ENCODE measurements around the gene GPATCH2.
"Not testable (repeated sequence)": the region's sequence is repeated elsewhere in the genome, so short reads cannot be mapped to it uniquely, and the experiment has no call there.

Gene GPATCH2

GRCh38 chr1:217418269-217419193 is 212.4 kb downstream of the GPATCH2 start:
- Mint-ChIP-seq H3K27ac (no peak overlapping the region), H3K4me1 (ENCODE audit: low read depth) (no peaks in the 10 kb centered on the region), H3K4me3 (no peak overlapping the region), H3K27me3 (ENCODE audit: low read depth) (no peaks in the 10 kb centered on the region), H3K36me3 (ENCODE audit: low read depth) (no peaks in the 10 kb centered on the region), H3K9me3 (no peaks in the 10 kb centered on the region)

GRCh38 chr1:217417363-217417762 is 213.5 kb downstream of the GPATCH2 start:
- Mint-ChIP-seq H3K27ac (no peak overlapping the region), H3K36me3 (ENCODE audit: low read depth) (no peaks in the 10 kb centered on the region), H3K9me3 (no peaks in the 10 kb centered on the region), H3K4me3 (no peak overlapping the region), H3K4me1 (ENCODE audit: low read depth) (no peaks in the 10 kb centered on the region), H3K27me3 (ENCODE audit: low read depth) (no peaks in the 10 kb centered on the region)

- no peaks in the 10 kb centered on the region for H3K27me3 Mint-ChIP-seq (ENCODE audit: low read depth)
- H3K4me3 Mint-ChIP-seq: no peak overlapping the region
- H3K27ac Mint-ChIP-seq: no peak overlapping the region
- H3K9me3 Mint-ChIP-seq: no peaks in the 10 kb centered on the region
- no peaks in the 10 kb centered on the region for H3K4me1 Mint-ChIP-seq (ENCODE audit: low read depth)
- H3K36me3 Mint-ChIP-seq (ENCODE audit: low read depth): no peaks in the 10 kb centered on the region
Measured at GRCh38 chr1:217407534-217408001, 223.3 kb downstream of the GPATCH2 start.

GRCh38 chr1:217403026-217403720 is 227.7 kb downstream of the GPATCH2 start:
- Mint-ChIP-seq H3K36me3 (ENCODE audit: low read depth) (no peaks in the 10 kb centered on the region), H3K27me3 (ENCODE audit: low read depth) (no peaks in the 10 kb centered on the region), H3K4me3 (no peak overlapping the region)

GRCh38 chr1:217402301-217402700 is 228.6 kb downstream of the GPATCH2 start:
- Mint-ChIP-seq H3K4me3 (no peak overlapping the region), H3K36me3 (ENCODE audit: low read depth) (no peaks in the 10 kb centered on the region), H3K27me3 (ENCODE audit: low read depth) (no peaks in the 10 kb centered on the region), H3K9me3 (no peaks in the 10 kb centered on the region), H3K4me1 (ENCODE audit: low read depth) (no peaks in the 10 kb centered on the region), H3K27ac (no peak overlapping the region)

More at GRCh38 chr1:217403026-217403720, 227.7 kb downstream of the GPATCH2 start:
- Mint-ChIP-seq H3K4me1 (ENCODE audit: low read depth) (no peaks in the 10 kb centered on the region), H3K9me3 (no peaks in the 10 kb centered on the region), H3K27ac (no peak overlapping the region)

- H3K36me3 Mint-ChIP-seq (ENCODE audit: low read depth): no peaks in the 10 kb centered on the region
- no peak overlapping the region for H3K4me3 Mint-ChIP-seq
- no peaks in the 10 kb centered on the region for H3K4me1 Mint-ChIP-seq (ENCODE audit: low read depth)
- H3K9me3 Mint-ChIP-seq: no peaks in the 10 kb centered on the region
- H3K27ac Mint-ChIP-seq: no peak overlapping the region
- H3K27me3 Mint-ChIP-seq (ENCODE audit: low read depth): no peaks in the 10 kb centered on the region
Measured at GRCh38 chr1:217393896-217394295, 237.0 kb downstream of the GPATCH2 start.

GRCh38 chr1:217392441-217392840 is 238.4 kb downstream of the GPATCH2 start:
- no peaks in the 10 kb centered on the region for H3K27me3 Mint-ChIP-seq (ENCODE audit: low read depth)
- no peaks in the 10 kb centered on the region for H3K36me3 Mint-ChIP-seq (ENCODE audit: low read depth)
- H3K4me1 Mint-ChIP-seq (ENCODE audit: low read depth): no peaks in the 10 kb centered on the region
- no peaks in the 10 kb centered on the region for H3K9me3 Mint-ChIP-seq
- no peak overlapping the region for H3K27ac Mint-ChIP-seq
- no peak overlapping the region for H3K4me3 Mint-ChIP-seq

- H3K36me3 Mint-ChIP-seq (ENCODE audit: low read depth): no peaks in the 10 kb centered on the region
- no peak overlapping the region for H3K27ac Mint-ChIP-seq
Measured at GRCh38 chr1:217389895-217390294, 241.0 kb downstream of the GPATCH2 start.

GRCh38 chr1:217388522-217389065 is 242.3 kb downstream of the GPATCH2 start:
- H3K4me3 Mint-ChIP-seq: no peak overlapping the region
- H3K9me3 Mint-ChIP-seq: peaks cover 3% of the 10 kb centered on the region
- no peaks in the 10 kb centered on the region for H3K27me3 Mint-ChIP-seq (ENCODE audit: low read depth)
- H3K36me3 Mint-ChIP-seq (ENCODE audit: low read depth): no peaks in the 10 kb centered on the region
- no peaks in the 10 kb centered on the region for H3K4me1 Mint-ChIP-seq (ENCODE audit: low read depth)
- no peak overlapping the region for H3K27ac Mint-ChIP-seq

More at GRCh38 chr1:217389895-217390294, 241.0 kb downstream of the GPATCH2 start:
- H3K4me1 Mint-ChIP-seq (ENCODE audit: low read depth): no peaks in the 10 kb centered on the region
- no peaks in the 10 kb centered on the region for H3K27me3 Mint-ChIP-seq (ENCODE audit: low read depth)
- H3K4me3 Mint-ChIP-seq: no peak overlapping the region
- no peaks in the 10 kb centered on the region for H3K9me3 Mint-ChIP-seq

- H3K27ac Mint-ChIP-seq; H3K4me3 Mint-ChIP-seq; H3K36me3 Mint-ChIP-seq (ENCODE audit: low read depth); H3K27me3 Mint-ChIP-seq (ENCODE audit: low read depth); H3K4me1 Mint-ChIP-seq (ENCODE audit: low read depth): not testable (repeated sequence)
- H3K9me3 Mint-ChIP-seq: peaks cover 18% of the 10 kb centered on the region
Measured at GRCh38 chr1:217381773-217382172, 249.1 kb downstream of the GPATCH2 start.

- H3K9me3 Mint-ChIP-seq: peaks cover 18% of the 10 kb centered on the region
- not testable (repeated sequence) for H3K36me3 Mint-ChIP-seq (ENCODE audit: low read depth); H3K27me3 Mint-ChIP-seq (ENCODE audit: low read depth); H3K27ac Mint-ChIP-seq; H3K4me3 Mint-ChIP-seq; H3K4me1 Mint-ChIP-seq (ENCODE audit: low read depth)
Measured at GRCh38 chr1:217379804-217380203, 251.1 kb downstream of the GPATCH2 start.

- Mint-ChIP-seq H3K4me3 (no peak overlapping the region), H3K27me3 (ENCODE audit: low read depth) (no peaks in the 10 kb centered on the region), H3K36me3 (ENCODE audit: low read depth) (no peaks in the 10 kb centered on the region), H3K27ac (no peak overlapping the region), H3K4me1 (ENCODE audit: low read depth) (no peaks in the 10 kb centered on the region), H3K9me3 (peaks cover 18% of the 10 kb centered on the region)
Measured at GRCh38 chr1:217379336-217379735, 251.6 kb downstream of the GPATCH2 start.
